Caco-2 (cell line): ENCODE results near the gene SLC25A52. TPM values are rescaled to one million over a fixed set of nuclear protein-coding genes. Genes with fewer than 3 reads are reported as not detected.
"Not testable (repeated sequence)": the region's sequence is repeated elsewhere in the genome, so short reads cannot be mapped to it uniquely, and the experiment has no call there.

ENCODE experiments used
- Bru-seq: library from RNA; stranded (reverse); fragments of 400-500 nt; gene quantifications from one replicate; lab custom pipeline; 2021; lab: Mats Ljungman, UMichigan
- BruChase-seq, 2 experiments: library from RNA; stranded (reverse); fragments of 400-500 nt; gene quantifications; one replicate each; lab custom pipeline; 2021; lab: Mats Ljungman, UMichigan
- BruUV-seq: library from RNA; stranded (reverse); fragments of 400-500 nt; replicated peaks from 2 replicates; lab custom pipeline; 2021; lab: Mats Ljungman, UMichigan
- CTCF ChIA-PET: fragments of 300-600 bp; sonication (Branson Sonifier 250); formaldehyde crosslinking; loops from one replicate; lab custom pipeline; 2022; ENCODE audit warnings: antibody characterized with exemption; lab: Charles Lee
- POLR2A ChIA-PET: fragments of 300-600 bp; sonication (Branson Sonifier 250); formaldehyde crosslinking; loops from one replicate; lab custom pipeline; 2022; ENCODE audit warnings: antibody characterized with exemption; lab: Charles Lee
- DNase-seq, 2 experiments: peaks; one replicate each; pipeline versions ENCODE4 v3.0.0 to v3.0.0-alpha.2; 2020 to 2022
- H3K27me3 ChIP-seq: replicated peaks from 2 replicates; pipeline ENCODE4 v1.6.0; 2011; ENCODE audit warnings: low read length; ENCODE audit not compliant: control insufficient read depth, insufficient read depth
- H3K36me3 ChIP-seq: 2 replicates; pipeline ENCODE4 v1.5.1; 2011; ENCODE audit warnings: low read length; ENCODE audit not compliant: control insufficient read depth, insufficient read depth
- H3K4me1 ChIP-seq: fragments of 250-450 bp; sonication (Bioruptor Pico); 2 replicates; pipeline ENCODE4 v1.5.1; 2020; ENCODE audit warnings: mild to moderate bottlenecking
- H3K4me3 ChIP-seq: 2 replicates; pipeline ENCODE4 v1.5.1; 2011; ENCODE audit warnings: low read depth, mild to moderate bottlenecking, control low read depth, low read length
- H3K9me3 ChIP-seq: fragments of 250-450 bp; sonication (Bioruptor Pico); 2 replicates; pipeline ENCODE4 v1.5.1; 2020; ENCODE audit warnings: mild to moderate bottlenecking, moderate library complexity
- H3K27ac Mint-ChIP-seq: one replicate; pipeline ENCODE4 v1.8.0; 2022; ENCODE audit warnings: mixed read lengths; ENCODE audit not compliant: unreplicated experiment
- H3K27me3 Mint-ChIP-seq: one replicate; pipeline ENCODE4 v1.8.0; 2022; ENCODE audit warnings: mixed read lengths; ENCODE audit not compliant: insufficient read depth, unreplicated experiment
- H3K36me3 Mint-ChIP-seq: one replicate; pipeline ENCODE4 v1.8.0; 2022; ENCODE audit warnings: mild to moderate bottlenecking, mixed read lengths; ENCODE audit not compliant: insufficient read depth, unreplicated experiment
- H3K4me1 Mint-ChIP-seq: one replicate; pipeline ENCODE4 v1.8.0; 2022; ENCODE audit warnings: low read depth, mixed read lengths; ENCODE audit not compliant: unreplicated experiment
- H3K4me3 Mint-ChIP-seq: one replicate; pipeline ENCODE4 v1.8.0; 2022; ENCODE audit warnings: mild to moderate bottlenecking, moderate library complexity, mixed read lengths; ENCODE audit not compliant: unreplicated experiment
- H3K9me3 Mint-ChIP-seq: one replicate; pipeline ENCODE4 v1.8.0; 2022; ENCODE audit warnings: mixed read lengths; ENCODE audit not compliant: unreplicated experiment
- CTCF ChIP-seq, 2 experiments: fragments of 200-600 bp in 1 of 2; IDR thresholded peaks; 1 replicate in 1 of 2; 2 replicates in 1 of 2; pipeline versions ENCODE4 v1.5.1 to v1.8.0; 2011 to 2022; ENCODE audit warnings: antibody characterized with exemption in 1 of 2, control low read depth in 1 of 2, inconsistent platforms in 1 of 2, low read depth in 1 of 2, low read length in 1 of 2, mild to moderate bottlenecking in 1 of 2, moderate library complexity in 1 of 2; ENCODE audit not compliant: insufficient read depth in 1 of 2, severe bottlenecking in 1 of 2, unreplicated experiment in 1 of 2
- intact Hi-C: fragments of 100-400 bp; cut with micrococcal nuclease; formaldehyde crosslinking; loops from one replicate; pipeline ENCODE4 v1.10.0; 2022; ENCODE audit not compliant: unreplicated experiment
- long read RNA-seq: library from polyadenylated mRNA; stranded (forward); transcript quantifications from one replicate; pipeline ENCODE4 v2.0.0, GENCODE V29; 2022
- total RNA-seq: library from RNA; stranded (reverse); gene quantifications from 2 replicates; pipeline ENCODE4 v1.2.3, GENCODE V29; 2022

The SLC25A52 gene
- total RNA-seq (not detected in 2 replicates), Bru-seq, nascent RNA (not detected), BruChase-seq, experiment 1, labeled RNA remaining after a 2-hour chase (percentile 27 among the genes with signal in this experiment), BruChase-seq, experiment 2, labeled RNA remaining after a 6-hour chase (percentile 35 among the genes with signal in this experiment)
- long read RNA-seq = 0 reads

DNA sequence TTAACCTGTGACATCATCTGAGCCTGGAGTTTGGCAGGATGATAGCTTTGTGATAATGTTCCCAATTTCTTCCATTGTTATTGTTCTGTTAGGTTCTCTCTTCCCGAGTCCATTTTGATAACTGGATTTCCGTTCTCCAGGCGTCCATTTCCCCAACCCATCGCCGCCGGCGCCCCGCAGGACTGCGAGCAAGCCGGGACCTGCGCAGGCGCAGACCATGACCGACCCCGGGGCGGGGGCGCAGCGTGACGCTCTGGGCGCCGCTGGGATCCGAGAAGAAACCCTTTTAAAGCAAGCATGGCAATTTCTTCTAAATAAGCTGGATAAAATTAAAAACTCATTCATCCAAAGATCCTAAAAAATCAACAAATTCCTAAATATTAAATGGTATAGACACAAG, at the start of gene SLC25A52:
TSS of gene SLC25A52 (minus strand) at position 186 of the 400 bp plus-strand sequence. CDS start 219 bp downstream, outside the sequence.
- intact Hi-C loops = no loop called here
- no peaks in the 10 kb centered on the region for H3K36me3 ChIP-seq
- H3K27me3 ChIP-seq = no peaks in the 10 kb centered on the region
- H3K9me3 ChIP-seq = no peaks in the 10 kb centered on the region
- no TSS peak for BruUV-seq
- H3K4me3 ChIP-seq = no peak within 1 kb of the TSS
- Mint-ChIP-seq H3K36me3 (no peaks in the 10 kb centered on the region), H3K9me3 (no peaks in the 10 kb centered on the region), H3K4me3 (no peak within 1 kb of the TSS), H3K4me1 (no peaks in the 10 kb centered on the region), H3K27me3 (no peaks in the 10 kb centered on the region), H3K27ac (no peak within 1 kb of the TSS)
- DNase-seq = no peak
- CTCF ChIA-PET = no interaction called here
- POLR2A ChIA-PET = no interaction called here
- H3K4me1 ChIP-seq = no peaks in the 10 kb centered on the region
- no peak for TF ChIP-seq CTCF (IDR thresholded peaks at IDR 0.05; ENCODE audit: insufficient read depth in 1 of 2, low read depth in 1 of 2, low read length in 1 of 2, severe bottlenecking in 1 of 2, unreplicated experiment in 1 of 2)

DNA sequence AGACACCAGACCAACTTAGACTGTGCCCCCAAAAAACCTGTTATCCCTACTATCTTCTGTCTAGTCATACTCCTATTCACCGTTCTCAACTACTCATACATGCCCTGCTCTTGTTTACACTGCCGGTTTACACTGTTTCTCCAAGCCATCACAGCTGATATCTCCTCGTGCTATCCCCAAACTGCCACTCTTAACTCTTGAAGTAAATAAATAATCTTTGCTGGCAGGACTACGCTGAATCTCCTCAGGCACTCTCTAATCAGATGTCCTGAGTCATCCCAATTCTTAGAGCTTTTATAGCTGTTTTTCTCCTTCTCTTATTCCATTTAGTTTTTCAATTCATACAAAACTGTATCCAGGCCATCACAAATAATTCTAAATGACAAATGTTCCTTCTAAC, 48.4 kb upstream of the SLC25A52 start:
- POLR2A ChIA-PET, CTCF ChIA-PET, H3K36me3 Mint-ChIP-seq, H3K36me3 ChIP-seq, H3K27me3 Mint-ChIP-seq, H3K27ac Mint-ChIP-seq, BruUV-seq, H3K4me1 ChIP-seq, H3K27me3 ChIP-seq, DNase-seq, H3K4me3 ChIP-seq, H3K4me1 Mint-ChIP-seq, H3K9me3 ChIP-seq, intact Hi-C loops, H3K4me3 Mint-ChIP-seq, H3K9me3 Mint-ChIP-seq: not testable (repeated sequence)

- BruUV-seq = no TSS peak
- POLR2A ChIA-PET = no interaction called here
- H3K4me3 Mint-ChIP-seq = no peak overlapping the region
These were observed 40.4 kb upstream of the SLC25A52 start for GRCh38 chr18:31801078-31801477.

GRCh38 chr18:31799257-31799656, 38.6 kb upstream of the SLC25A52 start:
- POLR2A ChIA-PET, H3K4me1 Mint-ChIP-seq, H3K27me3 ChIP-seq, DNase-seq, H3K4me1 ChIP-seq, BruUV-seq, H3K27ac Mint-ChIP-seq, intact Hi-C loops, CTCF ChIA-PET, H3K4me3 ChIP-seq, H3K36me3 ChIP-seq, H3K27me3 Mint-ChIP-seq, H3K9me3 ChIP-seq, H3K4me3 Mint-ChIP-seq, H3K36me3 Mint-ChIP-seq, H3K9me3 Mint-ChIP-seq: not testable (repeated sequence)

More at GRCh38 chr18:31801078-31801477, 40.4 kb upstream of the SLC25A52 start:
- Histone ChIP-seq H3K4me1 (no peaks in the 10 kb centered on the region), H3K9me3 (no peaks in the 10 kb centered on the region), H3K4me3 (no peak overlapping the region), H3K27me3 (no peaks in the 10 kb centered on the region), H3K36me3 (no peaks in the 10 kb centered on the region)
- Mint-ChIP-seq H3K36me3 (no peaks in the 10 kb centered on the region), H3K27ac (no peak overlapping the region), H3K9me3 (no peaks in the 10 kb centered on the region), H3K4me1 (no peaks in the 10 kb centered on the region), H3K27me3 (no peaks in the 10 kb centered on the region)
- intact Hi-C loops = no loop called here
- CTCF ChIA-PET = no interaction called here
- DNase-seq = no peak
- TF ChIP-seq CTCF (IDR thresholded peaks at IDR 0.05; ENCODE audit: insufficient read depth in 1 of 2, low read depth in 1 of 2, low read length in 1 of 2, severe bottlenecking in 1 of 2, unreplicated experiment in 1 of 2) = no peak
